H1 (cell line): ENCODE data around the gene SEMA3A. TPM values are rescaled to one million over a fixed set of nuclear protein-coding genes. Genes with fewer than 3 reads are reported as not detected.

ENCODE experiments used
- JUN ChIP-seq: IDR thresholded peaks from 2 replicates; pipeline ENCODE4 v1.6.1; 2011; ENCODE audit warnings: low read depth, mild to moderate bottlenecking, improper control_type of control experiment, low read length
- KDM1A ChIP-seq: fragments of 200-600, 300-600 bp; sonication (generic); IDR thresholded peaks from 2 replicates; pipeline ENCODE4 v1.7.1; 2016; ENCODE audit warnings: mild to moderate bottlenecking, low read length, borderline replicate concordance
- POLR2AphosphoS5 ChIP-seq: IDR thresholded peaks from 2 replicates; pipeline ENCODE4 v1.6.1; 2011; ENCODE audit warnings: low read depth, low read length
- RXRA ChIP-seq: IDR thresholded peaks from 2 replicates; pipeline ENCODE4 v1.6.1; 2011; ENCODE audit warnings: low read depth, mild to moderate bottlenecking, low read length, moderate library complexity; ENCODE audit not compliant: insufficient read depth
- SIX5 ChIP-seq: IDR thresholded peaks from 2 replicates; pipeline ENCODE4 v1.6.1; 2011; ENCODE audit warnings: mild to moderate bottlenecking, low read depth, low read length
- SP4 ChIP-seq: IDR thresholded peaks from 2 replicates; pipeline ENCODE4 v1.6.1; 2012; ENCODE audit warnings: low read length, inconsistent platforms
- SUZ12 ChIP-seq: fragments of 200-600 bp; sonication (generic); IDR thresholded peaks from 2 replicates; pipeline ENCODE4 v1.6.1; 2012; ENCODE audit warnings: mild to moderate bottlenecking, inconsistent platforms, low read length, moderate library complexity, mixed read lengths
- TAF1 ChIP-seq: IDR thresholded peaks from 2 replicates; pipeline ENCODE4 v1.6.1; 2011; ENCODE audit warnings: mild to moderate bottlenecking, low read depth, low read length
- TBP ChIP-seq: IDR thresholded peaks from 2 replicates; pipeline ENCODE4 v1.6.1; 2011; ENCODE audit warnings: low read depth, low read length, improper control_type of control experiment
- ZNF274 ChIP-seq: IDR thresholded peaks from 2 replicates; pipeline ENCODE4 v1.7.0; 2012; ENCODE audit warnings: low read length, borderline replicate concordance; ENCODE audit errors: extremely low read depth
- polyA plus RNA-seq, 7 experiments: library from polyadenylated mRNA; depleted of rRNA in 3 of 7; stranded (reverse) in 5 of 7; unstranded in 2 of 7; fragments of >200 nt in 5 of 7; fragments of 200-250 nt in 2 of 7; gene quantifications; 1 replicate in 5 of 7; 2 replicates in 1 of 7; 4 replicates in 1 of 7; pipeline versions ENCODE4 v1.2.1 to v1.2.3, GENCODE V29; 2011 to 2013; ENCODE audit warnings: missing spikeins in 2 of 7, mixed read lengths in 2 of 7
- total RNA-seq: library from RNA; stranded (reverse); fragmentation: NEBNext Ultra II Directional; extraction: Animal tissue kit (Norgen Biotek cat#: 25700); gene quantifications from 2 replicates; pipeline ENCODE4 v1.2.1, GENCODE V29; 2021

The SEMA3A gene
- total and polyA plus RNA-seq, 2 of the 8 experiments (the other 6 are each of a cell fraction or from before 2014, with no cell fraction given) = 8.1 to 45.9 TPM

DNA sequence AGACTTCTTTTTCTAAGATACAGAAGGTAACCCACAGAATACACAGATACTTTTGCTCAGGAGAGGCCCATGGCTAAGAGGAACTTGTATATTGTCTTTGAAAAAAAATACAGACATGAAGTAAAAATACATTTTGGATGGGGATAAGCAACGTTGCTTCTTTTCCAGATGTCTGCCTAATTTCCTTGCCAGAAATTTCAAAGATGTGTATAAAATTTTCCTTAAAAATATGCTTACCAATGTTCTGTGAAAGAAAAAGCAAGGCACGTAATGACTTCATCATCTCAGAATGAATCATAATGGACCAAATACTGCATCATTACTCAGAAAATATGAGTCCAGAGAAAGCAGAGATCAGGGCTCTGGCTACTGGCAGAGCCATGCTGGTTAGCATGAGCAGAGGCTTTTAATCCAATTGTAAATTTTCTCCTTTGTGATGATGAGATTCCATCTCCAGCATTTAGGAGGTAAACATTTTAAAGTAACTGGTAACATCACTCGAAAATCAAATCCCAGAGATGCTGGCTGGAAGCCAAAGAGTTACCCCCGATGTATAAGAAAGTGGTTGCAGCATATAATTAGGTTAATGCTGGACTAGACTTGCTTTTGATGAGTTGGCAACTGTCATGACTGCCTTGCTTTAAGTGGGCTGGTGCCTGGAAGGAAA lies 272.5 kb downstream of the SEMA3A start (continued):
- TF ChIP-seq ZNF274 (no peak), TAF1 (no peak), SUZ12 (no peak), SP4 (no peak), KDM1A (no peak), POLR2AphosphoS5 (no peak), JUN (no peak), RXRA (no peak), SIX5 (no peak), TBP (no peak)
- TF ChIP-seq, all 59 proteins: peak for 0
